Osteocyte (in vitro differentiated cells): Measurements from ENCODE around the gene WDHD1. TPM values are rescaled to one million over a fixed set of nuclear protein-coding genes. Genes with fewer than 3 reads are reported as not detected.
"Not testable (repeated sequence)": the region's sequence is repeated elsewhere in the genome, so short reads cannot be mapped to it uniquely, and the experiment has no call there.

Source experiments
- DNase-seq: peaks from one replicate; pipeline ENCODE4 v3.0.0; 2021; ENCODE audit warnings: mixed read lengths; ENCODE audit not compliant: unreplicated experiment; ENCODE audit errors: extremely low spot score
- H3K27ac Mint-ChIP-seq: one replicate; pipeline ENCODE4 v1.8.0; 2021; ENCODE audit warnings: mild to moderate bottlenecking, mixed read lengths; ENCODE audit not compliant: unreplicated experiment
- H3K27me3 Mint-ChIP-seq: one replicate; pipeline ENCODE4 v1.8.0; 2021; ENCODE audit warnings: mixed read lengths; ENCODE audit not compliant: unreplicated experiment
- H3K36me3 Mint-ChIP-seq: one replicate; pipeline ENCODE4 v1.8.0; 2021; ENCODE audit warnings: mixed read lengths; ENCODE audit not compliant: unreplicated experiment
- H3K4me1 Mint-ChIP-seq: one replicate; pipeline ENCODE4 v1.8.0; 2021; ENCODE audit warnings: mixed read lengths; ENCODE audit not compliant: unreplicated experiment
- H3K4me3 Mint-ChIP-seq: one replicate; pipeline ENCODE4 v1.8.0; 2021; ENCODE audit warnings: mild to moderate bottlenecking, moderate library complexity, mixed read lengths; ENCODE audit not compliant: unreplicated experiment
- H3K9me3 Mint-ChIP-seq: one replicate; pipeline ENCODE4 v1.8.0; 2021; ENCODE audit warnings: mixed read lengths; ENCODE audit not compliant: unreplicated experiment
- total RNA-seq: library from RNA; stranded (reverse); gene quantifications from 2 replicates; pipeline ENCODE4 v1.2.1, GENCODE V29; 2021
- TF ChIP-seq, protein P1 (sequence below): fragments of 200-600 bp; sonication (generic); IDR thresholded peaks from 2 replicates; pipeline ENCODE4 v1.5.0; 2021; ENCODE audit warnings: antibody characterized with exemption, mild to moderate bottlenecking, moderate library complexity

Gene WDHD1
- total RNA-seq, 1 donor from 2014 or later: 7.0 TPM

DNA sequence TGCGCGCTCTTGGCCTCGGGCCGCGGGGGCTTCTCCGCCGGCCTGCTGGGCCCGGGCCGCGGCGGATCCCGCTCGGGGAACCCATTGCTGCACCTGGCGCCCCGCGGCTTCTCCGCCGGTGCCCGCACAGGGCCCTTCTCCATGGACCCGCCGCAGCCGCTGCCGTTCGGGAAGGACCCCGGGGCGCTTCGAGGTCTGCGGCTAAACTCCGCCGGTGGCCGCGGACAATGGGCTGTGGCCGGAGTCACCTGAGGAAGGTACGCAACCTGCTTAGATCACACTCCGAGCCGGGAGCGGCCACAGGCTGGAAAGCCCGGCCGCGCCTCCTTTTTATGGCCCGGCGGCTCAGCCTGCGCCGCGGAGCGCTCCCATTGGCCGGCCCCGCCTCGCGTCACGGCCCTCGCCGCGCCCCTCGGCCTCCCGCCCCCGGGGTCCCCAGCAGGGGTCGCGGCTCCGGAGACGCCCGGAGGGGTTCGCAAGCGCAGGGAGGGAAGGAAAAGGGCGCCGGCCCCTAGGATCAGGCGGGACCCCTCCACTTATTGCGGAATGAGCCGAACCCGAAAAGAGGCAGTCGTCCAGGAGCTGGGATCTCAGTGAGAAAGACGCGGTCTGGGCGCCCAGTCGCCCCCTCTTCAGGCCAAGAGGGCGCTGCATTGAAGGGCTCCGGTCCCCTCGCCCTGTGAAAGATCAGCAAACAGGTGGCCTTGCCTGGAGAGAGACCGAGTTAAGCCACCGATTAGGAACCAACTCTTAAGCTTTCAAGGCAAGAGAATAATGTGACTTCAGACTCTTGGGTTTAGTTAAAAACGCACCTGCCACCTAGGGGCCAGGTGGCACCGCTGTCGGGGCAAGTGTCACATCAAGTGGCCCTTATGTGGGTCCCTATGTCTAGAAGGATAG is 124.1 kb downstream of the WDHD1 start, which contains the start of gene GCH1:
TSS of gene GCH1 (minus strand) at position 306 of the 900 bp plus-strand sequence. CDS start at position 143, 163 bp downstream.
- H3K27ac Mint-ChIP-seq: no peak within 1 kb of the TSS
- H3K4me3 Mint-ChIP-seq: peak within 1 kb of the TSS; percentile 77
- H3K36me3 Mint-ChIP-seq: no peaks in the 10 kb centered on the region
- peaks cover 26% of the 10 kb centered on the region for H3K27me3 Mint-ChIP-seq
- H3K4me1 Mint-ChIP-seq: peaks cover 10% of the 10 kb centered on the region
- H3K9me3 Mint-ChIP-seq: no peaks in the 10 kb centered on the region
- DNase-seq: peak; percentile 86
- TF ChIP-seq, protein P1, sequence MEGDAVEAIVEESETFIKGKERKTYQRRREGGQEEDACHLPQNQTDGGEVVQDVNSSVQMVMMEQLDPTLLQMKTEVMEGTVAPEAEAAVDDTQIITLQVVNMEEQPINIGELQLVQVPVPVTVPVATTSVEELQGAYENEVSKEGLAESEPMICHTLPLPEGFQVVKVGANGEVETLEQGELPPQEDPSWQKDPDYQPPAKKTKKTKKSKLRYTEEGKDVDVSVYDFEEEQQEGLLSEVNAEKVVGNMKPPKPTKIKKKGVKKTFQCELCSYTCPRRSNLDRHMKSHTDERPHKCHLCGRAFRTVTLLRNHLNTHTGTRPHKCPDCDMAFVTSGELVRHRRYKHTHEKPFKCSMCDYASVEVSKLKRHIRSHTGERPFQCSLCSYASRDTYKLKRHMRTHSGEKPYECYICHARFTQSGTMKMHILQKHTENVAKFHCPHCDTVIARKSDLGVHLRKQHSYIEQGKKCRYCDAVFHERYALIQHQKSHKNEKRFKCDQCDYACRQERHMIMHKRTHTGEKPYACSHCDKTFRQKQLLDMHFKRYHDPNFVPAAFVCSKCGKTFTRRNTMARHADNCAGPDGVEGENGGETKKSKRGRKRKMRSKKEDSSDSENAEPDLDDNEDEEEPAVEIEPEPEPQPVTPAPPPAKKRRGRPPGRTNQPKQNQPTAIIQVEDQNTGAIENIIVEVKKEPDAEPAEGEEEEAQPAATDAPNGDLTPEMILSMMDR: peak; percentile 42

DNA sequence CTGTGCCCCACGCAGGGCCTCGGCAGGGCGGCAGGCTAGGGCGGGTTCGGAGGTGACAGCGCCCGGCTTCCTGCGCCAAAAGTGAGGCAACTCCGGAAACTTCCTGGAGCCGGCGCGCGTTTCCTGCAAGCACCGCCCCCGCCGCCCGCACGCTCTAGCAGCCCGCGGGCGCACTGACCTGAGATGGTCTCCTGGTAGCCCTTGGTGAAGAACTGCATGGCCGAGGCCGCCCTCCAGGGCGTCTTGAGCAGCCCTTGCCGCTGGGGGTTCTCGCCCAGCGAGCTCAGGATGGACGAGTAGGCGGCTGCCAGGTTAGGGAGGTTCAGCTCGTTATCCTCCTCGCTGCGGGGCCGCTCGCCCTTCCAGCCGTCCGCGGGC is 124.8 kb downstream of the WDHD1 start:
- TF ChIP-seq, protein P1: no peak
- H3K9me3 Mint-ChIP-seq: no peaks in the 10 kb centered on the region
- H3K4me3 Mint-ChIP-seq: peak overlapping the region; percentile 77
- peaks cover 23% of the 10 kb centered on the region for H3K27me3 Mint-ChIP-seq
- H3K36me3 Mint-ChIP-seq: no peaks in the 10 kb centered on the region
- H3K4me1 Mint-ChIP-seq: peaks cover 10% of the 10 kb centered on the region
- peak; percentile 86 for DNase-seq
- no peak overlapping the region for H3K27ac Mint-ChIP-seq

DNA sequence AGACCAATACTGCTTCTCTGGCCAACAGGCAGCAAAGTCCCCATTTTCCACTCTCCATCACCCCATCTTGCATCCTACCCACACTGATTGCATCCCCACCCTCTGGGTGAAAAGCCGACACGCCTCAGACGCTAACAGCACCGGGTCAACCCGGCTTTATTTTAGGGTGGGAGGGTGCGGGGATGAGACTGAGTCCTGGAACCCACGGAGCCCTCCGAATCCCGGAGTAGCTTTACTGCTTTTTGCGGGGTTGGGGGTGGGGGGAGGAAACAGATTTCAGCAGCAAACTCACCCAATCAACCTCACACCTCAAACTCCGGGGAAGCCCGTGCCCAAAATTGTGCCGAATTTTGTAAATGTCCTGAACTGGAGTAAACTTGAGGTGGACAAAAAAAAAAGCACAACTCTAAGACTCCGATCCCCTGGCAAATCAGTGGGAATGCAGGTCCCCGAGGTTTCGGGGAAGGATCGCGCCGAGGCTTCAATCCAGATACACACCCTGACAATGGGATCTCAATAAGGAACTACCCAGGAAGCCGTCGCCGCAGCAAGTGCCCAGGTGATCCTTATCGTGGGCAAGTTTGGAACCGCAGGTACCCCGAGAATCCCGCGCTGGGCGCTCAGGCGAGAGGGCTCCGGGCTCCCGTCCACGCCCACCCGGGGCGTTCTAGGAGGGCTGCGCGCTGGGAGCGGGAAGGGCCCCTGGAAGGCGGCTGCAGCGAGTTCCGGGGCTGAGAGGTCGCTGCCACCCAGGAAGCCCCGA is 125.3 kb downstream of the WDHD1 start:
- peaks cover 10% of the 10 kb centered on the region for H3K4me1 Mint-ChIP-seq
- TF ChIP-seq, protein P1: no peak
- peak overlapping the region; percentile 77 for H3K4me3 Mint-ChIP-seq
- H3K27ac Mint-ChIP-seq: no peak overlapping the region
- DNase-seq: no peak
- H3K9me3 Mint-ChIP-seq: no peaks in the 10 kb centered on the region
- peaks cover 20% of the 10 kb centered on the region for H3K27me3 Mint-ChIP-seq
- H3K36me3 Mint-ChIP-seq: no peaks in the 10 kb centered on the region

DNA sequence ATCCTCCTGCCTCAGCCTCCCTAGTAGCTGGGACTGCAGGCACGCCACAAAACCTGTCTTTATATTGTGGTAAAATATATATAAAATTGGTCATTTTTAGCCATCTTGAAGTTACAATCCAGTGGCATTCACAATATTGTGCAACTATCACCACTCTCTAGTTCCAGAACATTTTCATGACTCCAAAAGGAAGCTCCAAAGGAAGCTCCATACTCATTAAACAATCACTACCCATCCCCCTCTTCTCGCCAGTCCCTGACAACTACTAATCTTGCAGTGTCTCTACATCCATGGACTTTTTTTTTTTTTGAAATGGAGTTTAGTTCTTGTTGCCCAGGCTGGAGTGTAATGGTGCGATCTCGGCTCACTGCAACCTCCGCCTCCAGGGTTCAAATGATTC is 127.3 kb downstream of the WDHD1 start:
- Mint-ChIP-seq H3K27ac (no peak overlapping the region), H3K9me3 (no peaks in the 10 kb centered on the region), H3K4me1 (peaks cover 10% of the 10 kb centered on the region), H3K4me3 (no peak overlapping the region), H3K27me3 (peaks cover 12% of the 10 kb centered on the region), H3K36me3 (no peaks in the 10 kb centered on the region)
- TF ChIP-seq, protein P1: no peak
- no peak for DNase-seq

DNA sequence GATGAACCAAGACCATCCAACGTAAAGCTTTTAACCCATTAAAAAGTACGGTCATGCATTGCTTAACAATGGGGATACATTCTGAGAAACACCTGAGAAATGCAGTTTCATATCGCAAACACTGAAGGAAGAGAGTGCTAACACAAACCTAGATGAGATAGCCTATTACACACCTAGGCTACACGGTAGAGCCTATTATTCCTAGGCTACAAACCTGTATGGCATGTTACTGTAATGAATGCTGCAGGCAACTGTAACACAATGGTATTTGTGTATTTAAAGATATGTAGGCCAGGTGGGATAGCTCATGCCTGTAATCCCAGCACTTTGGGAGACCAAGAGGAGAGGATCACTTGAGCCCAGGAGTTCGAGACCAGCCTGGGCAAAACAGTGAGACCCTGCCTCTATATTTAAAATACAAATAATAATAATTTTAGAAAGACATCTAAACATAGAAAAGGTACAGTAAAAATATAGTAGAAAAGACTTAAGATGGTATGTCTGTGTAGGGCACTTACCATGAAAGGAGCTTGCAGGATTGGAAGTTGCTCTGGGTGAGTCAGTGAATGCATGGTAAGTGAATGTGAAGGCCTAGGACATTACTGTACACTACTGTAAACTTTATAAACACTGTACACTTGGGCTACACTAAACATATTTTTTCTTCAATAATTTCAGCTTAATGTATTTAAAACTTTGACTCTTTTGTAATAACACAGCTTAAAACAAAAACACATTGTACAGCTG is 128.9 kb downstream of the WDHD1 start:
- not testable (repeated sequence) for H3K36me3 Mint-ChIP-seq, H3K4me1 Mint-ChIP-seq, H3K27ac Mint-ChIP-seq, DNase-seq, H3K27me3 Mint-ChIP-seq, H3K4me3 Mint-ChIP-seq, H3K9me3 Mint-ChIP-seq
